GM19468 (cell line): ENCODE results near the gene ORAI3.
A peak's percentile ranks its signal among the peaks of the same experiment; 100 is the strongest.
"Not testable (repeated sequence)": the region's sequence is repeated elsewhere in the genome, so short reads cannot be mapped to it uniquely, and the experiment has no call there.

Experiments used
- ATAC-seq: cut with Tn5 transposase; IDR thresholded peaks from one replicate; pipeline ENCODE4 v1.9.1; 2021; ENCODE audit warnings: mild to moderate bottlenecking, moderate library complexity, moderate number of reproducible peaks; ENCODE audit not compliant: unreplicated experiment; ENCODE audit errors: extremely low read depth

Gene ORAI3

DNA sequence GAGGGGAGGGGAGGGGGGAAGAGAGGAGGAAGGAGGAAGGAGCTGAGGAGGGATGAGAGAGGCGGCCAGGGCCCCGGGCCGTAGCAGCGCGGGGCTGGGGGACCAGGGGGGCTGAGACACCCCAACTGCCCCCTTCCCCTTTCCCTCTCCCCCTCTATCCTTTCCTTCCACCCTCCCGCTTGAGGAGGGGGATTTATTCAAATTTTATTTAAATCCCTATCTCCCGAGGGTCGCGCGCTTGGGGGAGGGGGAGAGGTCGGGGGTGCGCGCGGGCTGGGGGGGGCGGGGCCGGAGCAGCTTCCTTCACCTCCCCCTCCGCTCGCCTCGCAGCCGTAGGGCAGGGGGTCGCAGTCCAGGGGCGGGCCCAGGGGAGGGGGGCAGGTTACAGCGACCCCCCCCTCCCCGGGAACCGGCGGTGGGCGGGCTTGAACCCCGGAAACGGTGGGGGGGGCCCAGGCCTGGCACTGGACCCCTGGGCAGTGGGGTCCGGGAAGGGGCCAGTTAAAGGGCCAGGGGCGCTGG, 25.3 kb upstream of the ORAI3 start, which contains the start of gene FBXL19:
FBXL19 (plus strand) TSS at position 19 of the 522 bp plus-strand sequence. CDS start 2,183 bp downstream, outside the sequence.
- no peak for ATAC-seq

- no peak for ATAC-seq
Observed at GRCh38 chr16:30924076-30924912, 24.6 kb upstream of the ORAI3 start.

DNA sequence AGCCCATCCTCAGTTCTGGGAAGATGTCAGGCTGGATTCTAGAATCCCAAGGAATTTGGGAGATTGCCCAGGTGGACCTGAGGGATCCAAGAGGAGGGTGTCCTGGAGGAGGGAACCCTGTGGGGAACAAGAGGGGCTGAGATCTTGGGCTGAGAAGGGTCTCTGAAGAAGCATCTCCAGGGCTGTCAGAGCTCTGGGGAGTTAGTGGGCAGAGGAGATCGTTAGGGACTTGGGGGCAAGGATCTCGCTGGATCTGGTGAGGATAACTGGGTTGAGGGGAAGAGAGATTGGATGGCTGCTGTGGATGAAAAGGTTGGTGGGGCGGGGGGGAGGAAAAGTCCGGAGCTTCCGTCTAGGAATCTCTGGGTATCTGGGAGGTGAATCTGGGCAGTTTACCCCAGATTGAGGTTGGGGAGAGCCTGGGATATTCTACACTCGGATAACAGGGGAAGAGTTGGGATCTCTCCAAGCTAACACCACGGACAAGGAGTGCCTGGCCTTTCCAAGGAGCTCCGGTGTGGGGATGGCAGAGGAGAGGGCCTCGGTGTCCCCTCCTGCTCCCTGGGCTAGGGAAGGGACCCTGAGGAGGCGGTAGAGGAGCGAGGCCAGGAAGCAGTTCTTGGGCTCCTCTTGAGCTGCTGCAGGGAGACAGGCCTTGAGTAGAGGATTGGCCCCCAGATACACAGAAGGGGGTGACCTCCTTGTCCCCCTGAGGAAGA, 23.8 kb upstream of the ORAI3 start:
- no peak for ATAC-seq

DNA sequence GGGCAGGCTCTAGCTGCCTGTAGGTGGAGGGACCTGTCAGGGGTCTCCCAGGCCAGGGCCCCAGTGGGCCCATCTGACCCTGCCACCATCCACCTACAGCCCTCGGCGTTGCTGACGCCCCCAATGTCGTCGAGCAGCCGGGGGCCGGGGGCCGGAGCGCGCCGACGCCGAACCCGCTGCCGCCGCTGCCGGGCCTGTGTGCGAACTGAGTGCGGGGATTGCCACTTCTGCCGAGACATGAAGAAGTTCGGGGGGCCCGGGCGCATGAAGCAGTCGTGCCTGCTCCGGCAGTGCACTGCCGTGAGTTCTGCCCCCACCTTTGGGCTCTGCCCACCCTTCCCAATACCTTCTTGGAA, 23.3 kb upstream of the ORAI3 start:
- ATAC-seq, result no peak

- no peak for ATAC-seq
Observed at GRCh38 chr16:30925995-30926811, 22.7 kb upstream of the ORAI3 start.

DNA sequence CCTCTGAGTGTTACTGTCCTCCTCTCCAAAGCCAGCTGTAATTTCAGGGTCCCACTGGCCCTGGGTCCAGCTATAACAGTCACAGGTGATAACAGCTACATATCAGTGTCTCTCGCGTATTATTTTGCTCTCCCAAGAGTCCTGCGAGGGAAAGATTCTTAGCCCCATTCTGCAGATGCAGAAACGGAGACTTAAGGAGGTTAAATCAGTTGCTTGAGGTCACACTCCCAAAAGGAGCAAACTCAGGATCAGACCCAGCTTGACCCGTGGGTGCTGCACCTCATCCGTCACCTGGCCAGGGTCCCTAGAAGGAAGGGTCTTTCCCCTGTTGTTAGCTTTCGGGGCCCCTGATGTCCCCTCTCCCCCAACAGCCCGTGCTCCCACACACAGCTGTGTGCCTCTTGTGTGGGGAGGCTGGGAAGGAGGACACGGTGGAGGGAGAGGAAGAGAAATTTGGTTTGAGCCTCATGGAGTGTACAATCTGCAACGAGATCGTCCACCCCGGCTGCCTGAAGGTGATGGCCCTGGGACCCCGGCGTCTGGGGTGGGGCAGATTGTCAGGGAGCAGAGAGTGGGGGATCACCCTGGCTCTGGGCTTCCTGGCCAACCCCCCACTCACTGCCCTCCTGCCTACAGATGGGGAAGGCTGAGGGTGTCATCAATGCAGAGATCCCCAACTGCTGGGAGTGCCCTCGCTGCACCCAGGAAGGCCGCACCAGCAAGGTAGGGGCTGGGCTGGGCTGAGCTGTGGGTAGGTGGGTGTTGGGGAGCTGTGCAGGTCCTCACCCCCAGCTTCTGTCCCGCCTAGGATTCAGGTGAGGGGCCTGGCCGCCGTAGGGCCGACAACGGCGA, 21.7 kb upstream of the ORAI3 start:
- ATAC-seq, result no peak

DNA sequence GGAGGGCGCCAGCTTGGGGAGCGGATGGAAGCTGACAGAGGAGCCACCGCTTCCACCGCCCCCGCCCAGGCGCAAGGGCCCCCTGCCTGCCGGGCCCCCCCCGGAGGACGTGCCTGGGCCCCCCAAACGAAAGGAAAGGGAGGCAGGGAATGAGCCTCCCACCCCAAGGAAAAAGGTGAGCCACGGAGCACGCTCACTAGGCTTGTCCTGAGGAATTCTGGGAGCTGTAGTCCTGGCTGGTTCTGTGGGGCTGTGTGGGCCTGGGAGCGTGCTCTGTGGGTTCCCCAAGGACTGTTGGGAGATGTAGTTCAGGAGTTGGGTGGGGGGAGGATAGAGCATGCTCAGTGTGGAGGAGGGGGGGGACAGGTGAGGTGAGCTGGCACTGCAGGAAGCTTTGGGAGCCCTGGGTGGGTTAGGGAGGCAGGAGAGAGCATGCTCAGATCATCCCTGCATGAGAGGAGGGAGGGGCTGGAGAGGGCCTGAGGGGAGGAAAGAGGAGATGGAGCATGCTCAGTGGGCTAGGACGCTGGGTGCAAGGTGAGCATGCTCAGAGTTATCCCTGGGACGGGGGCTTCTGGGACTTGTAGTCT, 21.0 kb upstream of the ORAI3 start:
- ATAC-seq, result no peak

DNA sequence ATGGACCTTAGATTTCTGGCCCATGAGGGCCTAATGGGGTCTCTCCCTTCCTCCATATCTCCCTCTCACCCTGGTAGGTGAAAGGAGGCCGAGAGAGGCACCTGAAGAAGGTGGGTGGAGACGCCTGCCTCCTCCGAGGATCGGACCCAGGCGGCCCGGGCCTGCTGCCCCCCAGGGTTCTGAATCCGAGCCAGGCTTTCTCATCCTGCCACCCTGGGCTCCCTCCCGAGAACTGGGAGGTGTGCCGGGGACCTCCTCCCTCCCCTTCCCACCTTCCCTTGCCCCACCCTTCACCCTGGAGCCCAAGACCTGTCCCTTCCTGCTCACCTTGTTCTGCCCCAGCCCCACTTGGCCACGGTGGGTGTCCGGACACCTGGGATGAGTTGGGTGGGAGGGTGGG, 20.5 kb upstream of the ORAI3 start:
- ATAC-seq, result no peak

GRCh38 chr16:30929167-30929566, 19.7 kb upstream of the ORAI3 start:
- ATAC-seq, result no peak

- ATAC-seq, result no peak
Observed at GRCh38 chr16:30930160-30930571, 18.7 kb upstream of the ORAI3 start.

GRCh38 chr16:30931068-30931650, 17.7 kb upstream of the ORAI3 start:
- no peak for ATAC-seq

DNA sequence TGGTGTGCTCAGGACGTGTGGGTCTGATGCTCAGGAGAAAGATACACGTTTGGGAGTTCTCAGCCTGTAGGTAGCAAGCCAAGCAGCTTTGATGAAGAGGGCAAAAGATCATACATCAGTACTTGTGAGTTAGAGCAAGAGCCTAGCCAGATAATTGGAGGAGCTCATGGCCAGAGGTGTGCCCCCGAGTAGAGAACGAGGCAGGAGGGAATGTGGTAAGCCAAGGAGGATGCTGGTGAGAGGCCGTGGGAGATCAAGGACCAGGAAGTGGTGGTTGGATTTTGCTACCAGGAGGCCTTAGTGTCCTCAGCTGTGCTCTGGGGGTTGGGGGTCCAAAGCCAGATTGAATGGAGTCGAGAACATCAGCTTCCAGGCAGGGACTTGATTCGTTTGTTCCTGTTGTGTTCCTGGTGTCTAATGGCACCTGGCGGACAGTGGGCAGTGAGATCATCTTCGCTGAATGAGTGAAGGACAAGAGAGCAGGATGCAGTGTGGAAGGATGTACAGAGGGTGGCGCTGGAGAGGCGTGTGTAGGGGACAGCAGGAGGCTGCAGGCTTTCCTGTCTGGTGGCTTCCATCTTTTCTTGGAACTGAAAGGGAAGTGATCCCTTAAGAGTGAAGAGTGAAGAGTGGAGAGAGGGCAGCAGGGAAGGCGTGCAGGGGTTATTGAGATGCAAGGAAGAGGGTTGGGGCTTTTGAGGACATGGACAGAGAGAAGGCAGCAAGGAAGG, 13.9 kb upstream of the ORAI3 start:
- no peak for ATAC-seq

DNA sequence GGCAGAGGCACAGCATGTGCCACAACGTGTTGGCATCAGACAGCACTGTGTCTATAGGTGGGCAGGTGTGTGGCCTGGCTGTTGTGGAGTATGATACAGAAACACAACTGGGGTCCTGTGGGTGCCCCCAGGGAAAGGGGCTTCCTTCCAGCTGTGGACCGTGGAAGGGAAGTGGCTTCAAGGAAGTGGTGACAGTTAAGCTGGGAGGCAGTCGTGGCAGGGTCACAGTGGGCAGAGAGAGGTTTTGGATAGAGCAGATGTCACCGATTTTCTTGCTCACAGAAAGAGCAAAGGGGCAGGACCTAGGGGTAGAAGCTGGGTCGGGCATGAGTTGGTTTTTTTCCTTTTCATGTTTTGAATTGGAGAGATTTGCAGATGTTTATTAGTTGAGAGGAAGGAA, 11.2 kb upstream of the ORAI3 start:
- no peak for ATAC-seq

DNA sequence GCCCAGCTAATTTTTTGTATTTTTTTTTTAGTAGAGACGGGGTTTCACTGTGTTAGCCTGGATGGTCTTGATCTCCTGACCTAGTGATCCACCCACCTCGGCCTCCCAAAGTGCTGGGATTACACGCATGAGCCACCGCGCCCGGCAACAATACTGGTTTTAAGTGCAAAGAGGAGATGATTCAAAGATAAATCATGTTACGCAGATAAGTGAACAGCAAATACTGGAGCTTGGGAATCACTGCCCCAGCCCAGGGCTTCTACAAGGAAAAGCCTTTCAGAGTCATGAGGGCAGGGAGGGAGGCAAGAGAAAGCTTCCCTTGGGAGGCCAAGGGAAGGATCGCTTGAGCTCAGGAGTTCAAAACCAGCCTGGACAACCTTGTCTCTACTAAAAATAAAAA, 9.3 kb upstream of the ORAI3 start:
- not testable (repeated sequence) for ATAC-seq

GRCh38 chr16:30941600-30942425, 7.1 kb upstream of the ORAI3 start:
- ATAC-seq, result peak; percentile 81

DNA sequence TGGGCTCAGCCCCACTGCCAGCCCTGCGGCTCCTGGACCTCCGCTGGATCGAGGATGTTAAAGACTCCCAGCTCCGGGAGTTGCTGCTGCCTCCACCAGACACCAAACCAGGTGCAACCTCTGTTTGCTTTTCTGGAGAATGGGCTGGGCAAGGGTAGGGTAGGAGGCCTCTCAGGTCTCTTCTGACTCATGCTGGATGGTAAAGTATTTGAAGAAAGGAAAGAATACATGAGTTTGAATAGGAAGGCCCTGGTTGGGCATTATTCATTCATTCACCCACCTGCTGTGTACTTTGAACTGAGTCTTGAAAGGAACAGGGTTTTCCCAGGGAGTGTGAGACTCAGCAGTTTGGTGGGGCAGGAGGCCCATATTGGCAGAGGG, 6.5 kb upstream of the ORAI3 start:
- ATAC-seq, result no peak

DNA sequence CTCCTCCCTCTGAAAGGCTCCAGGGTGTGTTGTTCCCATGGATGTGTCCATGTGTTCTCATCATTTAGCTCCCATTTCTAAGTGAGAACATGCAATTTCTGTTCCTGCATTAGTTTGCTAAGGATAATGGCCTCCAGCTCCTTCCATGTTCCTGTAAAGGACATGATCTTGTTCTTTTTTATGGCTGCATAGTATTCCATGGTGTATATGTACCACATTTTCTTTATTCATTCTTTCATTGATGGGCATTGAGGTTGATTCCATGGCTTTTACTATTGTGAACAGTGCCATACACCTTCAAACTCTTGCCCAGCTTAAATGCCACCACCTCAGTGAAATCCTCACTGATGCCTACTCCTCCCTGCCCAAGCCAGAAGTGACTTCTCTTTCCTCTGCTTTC, 4.5 kb upstream of the ORAI3 start:
- no peak for ATAC-seq
